HG02870 (cell line): ENCODE measurements around the gene ADRM1.

Experiments used
- ATAC-seq: cut with Tn5 transposase; IDR thresholded peaks from one replicate; pipeline ENCODE4 v1.9.1; 2021; ENCODE audit warnings: mild to moderate bottlenecking, moderate library complexity; ENCODE audit not compliant: unreplicated experiment

The ADRM1 gene

GRCh38 chr20:62323146-62323979, 20.6 kb downstream of the ADRM1 start:
- no peak for ATAC-seq

GRCh38 chr20:62323980-62324906, 21.4 kb downstream of the ADRM1 start:
- no peak for ATAC-seq

GRCh38 chr20:62325172-62325905, 22.5 kb downstream of the ADRM1 start:
- ATAC-seq, result no peak

- ATAC-seq, result no peak
Observed at GRCh38 chr20:62326559-62326958, 23.8 kb downstream of the ADRM1 start.

- no peak for ATAC-seq
Observed at GRCh38 chr20:62326959-62327725, 24.3 kb downstream of the ADRM1 start.

GRCh38 chr20:62327726-62328495, 25.1 kb downstream of the ADRM1 start:
- ATAC-seq, result no peak

- ATAC-seq, result no peak
Observed at GRCh38 chr20:62328684-62329388, 26.0 kb downstream of the ADRM1 start.

GRCh38 chr20:62329389-62330377, 26.9 kb downstream of the ADRM1 start:
- no peak for ATAC-seq

GRCh38 chr20:62330576-62331317, 27.9 kb downstream of the ADRM1 start:
- ATAC-seq, result no peak

- no peak for ATAC-seq
Observed at GRCh38 chr20:62331347-62331746, 28.6 kb downstream of the ADRM1 start.

- no peak for ATAC-seq
Observed at GRCh38 chr20:62332421-62332820, 29.6 kb downstream of the ADRM1 start.

GRCh38 chr20:62332989-62333819, 30.4 kb downstream of the ADRM1 start:
- ATAC-seq, result no peak

- no peak for ATAC-seq
Observed at GRCh38 chr20:62333820-62334595, 31.2 kb downstream of the ADRM1 start.

GRCh38 chr20:62334881-62335280, 32.1 kb downstream of the ADRM1 start:
- no peak for ATAC-seq

- no peak for ATAC-seq
Observed at GRCh38 chr20:62335532-62335931, 32.7 kb downstream of the ADRM1 start.
